Testis (tissue), 2 donors: ENCODE results near the gene CDX4.

Source experiments
- POLR2A ChIP-seq: fragments of 450-650 bp; IDR thresholded peaks from one replicate; pipeline ENCODE4 v1.6.1; 2017; ENCODE audit warnings: antibody characterized with exemption, mild to moderate bottlenecking, moderate library complexity
- TF ChIP-seq, protein P1 (sequence below), 3 experiments: fragments of 450-650 bp in 2 of 3; fragments of 200-600 bp in 1 of 3; sonication (generic) in 1 of 3; IDR thresholded peaks; one replicate each; pipeline ENCODE4 v1.5.1; 2016 to 2019; ENCODE audit warnings: antibody characterized with exemption in 3 of 3, mild to moderate bottlenecking in 2 of 3, moderate library complexity in 1 of 3

DNA sequence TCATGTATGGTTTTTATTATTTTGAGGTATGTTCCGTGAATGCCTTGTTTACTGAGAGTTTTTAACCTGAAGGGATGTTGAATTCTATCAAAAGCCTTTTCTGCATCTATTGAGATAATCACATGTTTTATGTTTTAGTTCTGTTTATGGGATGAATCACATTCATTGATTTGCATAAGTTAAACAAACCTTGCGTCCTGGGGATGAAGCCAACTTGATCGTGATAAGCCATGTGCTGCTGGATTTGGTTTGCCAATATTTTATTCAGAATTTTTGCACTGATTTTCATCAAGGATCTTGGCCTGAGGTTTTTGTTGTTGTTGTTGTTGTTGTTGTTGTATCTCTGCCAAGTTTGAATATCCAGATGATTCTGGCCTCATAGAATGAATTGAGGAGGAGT, 43.8 kb downstream of the CDX4 start:
- TF ChIP-seq, protein P1, sequence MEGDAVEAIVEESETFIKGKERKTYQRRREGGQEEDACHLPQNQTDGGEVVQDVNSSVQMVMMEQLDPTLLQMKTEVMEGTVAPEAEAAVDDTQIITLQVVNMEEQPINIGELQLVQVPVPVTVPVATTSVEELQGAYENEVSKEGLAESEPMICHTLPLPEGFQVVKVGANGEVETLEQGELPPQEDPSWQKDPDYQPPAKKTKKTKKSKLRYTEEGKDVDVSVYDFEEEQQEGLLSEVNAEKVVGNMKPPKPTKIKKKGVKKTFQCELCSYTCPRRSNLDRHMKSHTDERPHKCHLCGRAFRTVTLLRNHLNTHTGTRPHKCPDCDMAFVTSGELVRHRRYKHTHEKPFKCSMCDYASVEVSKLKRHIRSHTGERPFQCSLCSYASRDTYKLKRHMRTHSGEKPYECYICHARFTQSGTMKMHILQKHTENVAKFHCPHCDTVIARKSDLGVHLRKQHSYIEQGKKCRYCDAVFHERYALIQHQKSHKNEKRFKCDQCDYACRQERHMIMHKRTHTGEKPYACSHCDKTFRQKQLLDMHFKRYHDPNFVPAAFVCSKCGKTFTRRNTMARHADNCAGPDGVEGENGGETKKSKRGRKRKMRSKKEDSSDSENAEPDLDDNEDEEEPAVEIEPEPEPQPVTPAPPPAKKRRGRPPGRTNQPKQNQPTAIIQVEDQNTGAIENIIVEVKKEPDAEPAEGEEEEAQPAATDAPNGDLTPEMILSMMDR (IDR thresholded peaks at IDR 0.05), result no peak
- TF ChIP-seq POLR2A, result no peak
